ENCODE results near the gene EMC1. TPM values are rescaled to one million over a fixed set of nuclear protein-coding genes. Genes with fewer than 3 reads are reported as not detected.
"Not testable (repeated sequence)": the region's sequence is repeated elsewhere in the genome, so short reads cannot be mapped to it uniquely, and the experiment has no call there.

Gene EMC1
- total and polyA plus RNA-seq, 5 donors from 2014 or later = 17.3 to 28.4 (median 19.5) TPM

- H3K4me3 Mint-ChIP-seq, H3K9me3 Mint-ChIP-seq: not testable (repeated sequence)
These were observed 34.0 kb upstream of the EMC1 start for GRCh38 chr1:19285366-19285765.

GRCh38 chr1:19284881-19285280 is 33.6 kb upstream of the EMC1 start:
- no peak for ATAC-seq (ENCODE audit: low read depth in 2 of 2)
- peaks cover 0 to 14% (median 2%) of the 10 kb centered on the region in 4 donors for H3K4me1 Mint-ChIP-seq
- peaks cover 10% of the 10 kb centered on the region for H3K27me3 Mint-ChIP-seq

More at GRCh38 chr1:19285366-19285765, 34.0 kb upstream of the EMC1 start:
- H3K36me3 Mint-ChIP-seq; H3K36me3 ChIP-seq (ENCODE audit: control insufficient read depth, insufficient read depth, low read length); H3K27ac Mint-ChIP-seq; H3K27me3 ChIP-seq (ENCODE audit: control insufficient read depth, insufficient read depth, low read length); H3K4me3 ChIP-seq (ENCODE audit: low read depth, low read length); DNase-seq; H3K9me3 ChIP-seq (ENCODE audit: control insufficient read depth in 2 of 2, low read length in 2 of 2); H3K27ac ChIP-seq (ENCODE audit: insufficient read depth, low read length, poor library complexity, severe bottlenecking); H3K4me1 ChIP-seq (ENCODE audit: control insufficient read depth, insufficient read depth, low read length, poor library complexity, severe bottlenecking); ATAC-seq (ENCODE audit: low read depth in 2 of 2): not testable (repeated sequence)
- Mint-ChIP-seq H3K27me3 (peaks cover 10% of the 10 kb centered on the region), H3K4me1 (peaks cover 0 to 14% (median 2%) of the 10 kb centered on the region in 4 donors)

GRCh38 chr1:19283891-19284290 is 32.6 kb upstream of the EMC1 start:
- H3K36me3 ChIP-seq (ENCODE audit: control insufficient read depth, insufficient read depth, low read length) = no peaks in the 10 kb centered on the region
- Mint-ChIP-seq H3K9me3 (peaks cover 0 to 5% (median 0%) of the 10 kb centered on the region in 7 donors), H3K27ac (no peak overlapping the region), H3K36me3 (no peaks in the 10 kb centered on the region), H3K27me3 (peaks cover 4% of the 10 kb centered on the region), H3K4me3 (no peak overlapping the region), H3K4me1 (peaks cover 0 to 10% (median 2%) of the 10 kb centered on the region in 4 donors)
- no peaks in the 10 kb centered on the region for H3K9me3 ChIP-seq (ENCODE audit: control insufficient read depth in 2 of 2, low read length in 2 of 2)
- ATAC-seq (ENCODE audit: low read depth in 2 of 2) (no peak), DNase-seq (no peak)
- H3K4me3 ChIP-seq (ENCODE audit: low read depth, low read length) = no peak overlapping the region
- peaks cover 2% of the 10 kb centered on the region for H3K4me1 ChIP-seq (ENCODE audit: control insufficient read depth, insufficient read depth, low read length, poor library complexity, severe bottlenecking)
- no peak overlapping the region for H3K27ac ChIP-seq (ENCODE audit: insufficient read depth, low read length, poor library complexity, severe bottlenecking)
- H3K27me3 ChIP-seq (ENCODE audit: control insufficient read depth, insufficient read depth, low read length) = no peaks in the 10 kb centered on the region

More at GRCh38 chr1:19284881-19285280, 33.6 kb upstream of the EMC1 start:
- Histone ChIP-seq H3K4me1 (ENCODE audit: control insufficient read depth, insufficient read depth, low read length, poor library complexity, severe bottlenecking) (peaks cover 7% of the 10 kb centered on the region), H3K4me3 (ENCODE audit: low read depth, low read length) (no peak overlapping the region), H3K27me3 (ENCODE audit: control insufficient read depth, insufficient read depth, low read length) (no peaks in the 10 kb centered on the region), H3K36me3 (ENCODE audit: control insufficient read depth, insufficient read depth, low read length) (no peaks in the 10 kb centered on the region), H3K9me3 (ENCODE audit: control insufficient read depth in 2 of 2, low read length in 2 of 2) (no peaks in the 10 kb centered on the region), H3K27ac (ENCODE audit: insufficient read depth, low read length, poor library complexity, severe bottlenecking) (no peak overlapping the region)
- DNase-seq = no peak
- Mint-ChIP-seq H3K9me3 (peaks cover 0 to 6% (median 0%) of the 10 kb centered on the region in 7 donors), H3K4me3 (peak overlapping the region in 1 of 4 donors; percentile 21), H3K27ac (no peak overlapping the region), H3K36me3 (no peaks in the 10 kb centered on the region)

GRCh38 chr1:19274636-19275035 is 23.3 kb upstream of the EMC1 start:
- Mint-ChIP-seq H3K4me1 (peaks cover 0 to 6% (median 0%) of the 10 kb centered on the region in 4 donors), H3K27me3 (peaks cover 25% of the 10 kb centered on the region), H3K9me3 (peaks cover 0 to 14% (median 4%) of the 10 kb centered on the region in 7 donors), H3K36me3 (peaks cover 6% of the 10 kb centered on the region), H3K4me3 (no peak overlapping the region), H3K27ac (no peak overlapping the region)
- Histone ChIP-seq H3K9me3 (ENCODE audit: control insufficient read depth in 2 of 2, low read length in 2 of 2) (no peaks in the 10 kb centered on the region), H3K27me3 (ENCODE audit: control insufficient read depth, insufficient read depth, low read length) (peaks cover 2% of the 10 kb centered on the region), H3K4me3 (ENCODE audit: low read depth, low read length) (no peak overlapping the region), H3K4me1 (ENCODE audit: control insufficient read depth, insufficient read depth, low read length, poor library complexity, severe bottlenecking) (no peaks in the 10 kb centered on the region), H3K36me3 (ENCODE audit: control insufficient read depth, insufficient read depth, low read length) (no peaks in the 10 kb centered on the region), H3K27ac (ENCODE audit: insufficient read depth, low read length, poor library complexity, severe bottlenecking) (no peak overlapping the region)
- no peak for ATAC-seq (ENCODE audit: low read depth in 2 of 2)
- DNase-seq = no peak

GRCh38 chr1:19273844-19274531 is 22.7 kb upstream of the EMC1 start:
- not testable (repeated sequence) for H3K36me3 Mint-ChIP-seq; H3K4me3 ChIP-seq (ENCODE audit: low read depth, low read length); H3K36me3 ChIP-seq (ENCODE audit: control insufficient read depth, insufficient read depth, low read length); DNase-seq; H3K4me1 ChIP-seq (ENCODE audit: control insufficient read depth, insufficient read depth, low read length, poor library complexity, severe bottlenecking); H3K27me3 ChIP-seq (ENCODE audit: control insufficient read depth, insufficient read depth, low read length); H3K27ac Mint-ChIP-seq; H3K4me3 Mint-ChIP-seq; H3K27ac ChIP-seq (ENCODE audit: insufficient read depth, low read length, poor library complexity, severe bottlenecking); H3K9me3 ChIP-seq (ENCODE audit: control insufficient read depth in 2 of 2, low read length in 2 of 2); ATAC-seq (ENCODE audit: low read depth in 2 of 2); H3K4me1 Mint-ChIP-seq
- Mint-ChIP-seq H3K27me3 (peaks cover 25% of the 10 kb centered on the region), H3K9me3 (peaks cover 0 to 13% (median 2%) of the 10 kb centered on the region in 7 donors)

- H3K9me3 Mint-ChIP-seq = peaks cover 0 to 12% (median 2%) of the 10 kb centered on the region in 7 donors
- peaks cover 0 to 6% (median 0%) of the 10 kb centered on the region in 4 donors for H3K4me1 Mint-ChIP-seq
- no peak overlapping the region for H3K27ac Mint-ChIP-seq
- DNase-seq = no peak
- no peaks in the 10 kb centered on the region for H3K9me3 ChIP-seq (ENCODE audit: control insufficient read depth in 2 of 2, low read length in 2 of 2)
- H3K36me3 Mint-ChIP-seq = peaks cover 6% of the 10 kb centered on the region
- peaks cover 25% of the 10 kb centered on the region for H3K27me3 Mint-ChIP-seq
- H3K4me3 Mint-ChIP-seq = peak overlapping the region in 1 of 4 donors; percentile 13
- H3K4me3 ChIP-seq (ENCODE audit: low read depth, low read length) = no peak overlapping the region
- H3K27me3 ChIP-seq (ENCODE audit: control insufficient read depth, insufficient read depth, low read length) = peaks cover 2% of the 10 kb centered on the region
- H3K27ac ChIP-seq (ENCODE audit: insufficient read depth, low read length, poor library complexity, severe bottlenecking) = no peak overlapping the region
- ATAC-seq (ENCODE audit: low read depth in 2 of 2) = no peak
- H3K4me1 ChIP-seq (ENCODE audit: control insufficient read depth, insufficient read depth, low read length, poor library complexity, severe bottlenecking) = no peaks in the 10 kb centered on the region
- no peaks in the 10 kb centered on the region for H3K36me3 ChIP-seq (ENCODE audit: control insufficient read depth, insufficient read depth, low read length)
These were observed 22.0 kb upstream of the EMC1 start for GRCh38 chr1:19273106-19273843.

GRCh38 chr1:19272064-19272463 is 20.7 kb upstream of the EMC1 start:
- Histone ChIP-seq H3K9me3 (ENCODE audit: control insufficient read depth in 2 of 2, low read length in 2 of 2) (no peaks in the 10 kb centered on the region), H3K27me3 (ENCODE audit: control insufficient read depth, insufficient read depth, low read length) (peaks cover 2% of the 10 kb centered on the region), H3K36me3 (ENCODE audit: control insufficient read depth, insufficient read depth, low read length) (no peaks in the 10 kb centered on the region), H3K4me3 (ENCODE audit: low read depth, low read length) (no peak overlapping the region), H3K4me1 (ENCODE audit: control insufficient read depth, insufficient read depth, low read length, poor library complexity, severe bottlenecking) (no peaks in the 10 kb centered on the region), H3K27ac (ENCODE audit: insufficient read depth, low read length, poor library complexity, severe bottlenecking) (no peak overlapping the region)
- Mint-ChIP-seq H3K36me3 (peaks cover 6% of the 10 kb centered on the region), H3K4me1 (peaks cover 0 to 6% (median 0%) of the 10 kb centered on the region in 4 donors), H3K4me3 (no peak overlapping the region), H3K27ac (no peak overlapping the region), H3K27me3 (peaks cover 25% of the 10 kb centered on the region), H3K9me3 (peaks cover 0 to 12% (median 2%) of the 10 kb centered on the region in 7 donors)
- ATAC-seq (ENCODE audit: low read depth in 2 of 2) (no peak), DNase-seq (no peak)

All from CD4-positive, CD25-positive, alpha-beta regulatory T cell (primary cell).